Endometrium (tissue), 2 donors: ENCODE results near the gene ATP2B2.

Source experiments
- FAIRE-seq: peaks from 2 replicates; lab custom pipeline; 2012; peaks lifted over from hg19 to GRCh38; lab: Jason Lieb, UNC
- donor health status: control.
- donor health status: control.

ATP2B2 gene

GRCh38 chr3:10447527-10448260 is 57.7 kb downstream of the ATP2B2 start:
- no peak for FAIRE-seq

- no peak for FAIRE-seq
Observed at GRCh38 chr3:10447110-10447509, 58.3 kb downstream of the ATP2B2 start.

GRCh38 chr3:10445561-10446175 is 59.7 kb downstream of the ATP2B2 start:
- no peak for FAIRE-seq

- FAIRE-seq: no peak
Observed at GRCh38 chr3:10444511-10444910, 60.9 kb downstream of the ATP2B2 start.

GRCh38 chr3:10444110-10444429 is 61.3 kb downstream of the ATP2B2 start:
- no peak for FAIRE-seq

- FAIRE-seq: no peak
Observed at GRCh38 chr3:10443272-10444109, 61.9 kb downstream of the ATP2B2 start.

GRCh38 chr3:10442151-10442795 is 63.1 kb downstream of the ATP2B2 start:
- no peak for FAIRE-seq

GRCh38 chr3:10440684-10441083 is 64.7 kb downstream of the ATP2B2 start:
- FAIRE-seq: no peak

GRCh38 chr3:10438902-10439610 is 66.3 kb downstream of the ATP2B2 start:
- FAIRE-seq: no peak

GRCh38 chr3:10437995-10438901 is 67.1 kb downstream of the ATP2B2 start:
- no peak for FAIRE-seq

- no peak for FAIRE-seq
Observed at GRCh38 chr3:10437272-10437994, 68.0 kb downstream of the ATP2B2 start.

- no peak for FAIRE-seq
Observed at GRCh38 chr3:10435850-10436249, 69.5 kb downstream of the ATP2B2 start.

GRCh38 chr3:10434938-10435336 is 70.4 kb downstream of the ATP2B2 start:
- no peak for FAIRE-seq

- no peak for FAIRE-seq
Observed at GRCh38 chr3:10434144-10434937, 71.0 kb downstream of the ATP2B2 start.

- FAIRE-seq: no peak
Observed at GRCh38 chr3:10432931-10433330, 72.5 kb downstream of the ATP2B2 start.

- no peak for FAIRE-seq
Observed at GRCh38 chr3:10432156-10432845, 73.1 kb downstream of the ATP2B2 start.

GRCh38 chr3:10430805-10431204 is 74.6 kb downstream of the ATP2B2 start:
- no peak for FAIRE-seq

- FAIRE-seq: no peak
Observed at GRCh38 chr3:10428406-10429091, 76.8 kb downstream of the ATP2B2 start.
